Measurements from ENCODE around the gene TBR1. TPM values are rescaled to one million over a fixed set of nuclear protein-coding genes. Genes with fewer than 3 reads are reported as not detected.

The TBR1 gene
- total and polyA plus RNA-seq, 2 of the 4 experiments (the other 2 are of a cell fraction) = not detected

DNA sequence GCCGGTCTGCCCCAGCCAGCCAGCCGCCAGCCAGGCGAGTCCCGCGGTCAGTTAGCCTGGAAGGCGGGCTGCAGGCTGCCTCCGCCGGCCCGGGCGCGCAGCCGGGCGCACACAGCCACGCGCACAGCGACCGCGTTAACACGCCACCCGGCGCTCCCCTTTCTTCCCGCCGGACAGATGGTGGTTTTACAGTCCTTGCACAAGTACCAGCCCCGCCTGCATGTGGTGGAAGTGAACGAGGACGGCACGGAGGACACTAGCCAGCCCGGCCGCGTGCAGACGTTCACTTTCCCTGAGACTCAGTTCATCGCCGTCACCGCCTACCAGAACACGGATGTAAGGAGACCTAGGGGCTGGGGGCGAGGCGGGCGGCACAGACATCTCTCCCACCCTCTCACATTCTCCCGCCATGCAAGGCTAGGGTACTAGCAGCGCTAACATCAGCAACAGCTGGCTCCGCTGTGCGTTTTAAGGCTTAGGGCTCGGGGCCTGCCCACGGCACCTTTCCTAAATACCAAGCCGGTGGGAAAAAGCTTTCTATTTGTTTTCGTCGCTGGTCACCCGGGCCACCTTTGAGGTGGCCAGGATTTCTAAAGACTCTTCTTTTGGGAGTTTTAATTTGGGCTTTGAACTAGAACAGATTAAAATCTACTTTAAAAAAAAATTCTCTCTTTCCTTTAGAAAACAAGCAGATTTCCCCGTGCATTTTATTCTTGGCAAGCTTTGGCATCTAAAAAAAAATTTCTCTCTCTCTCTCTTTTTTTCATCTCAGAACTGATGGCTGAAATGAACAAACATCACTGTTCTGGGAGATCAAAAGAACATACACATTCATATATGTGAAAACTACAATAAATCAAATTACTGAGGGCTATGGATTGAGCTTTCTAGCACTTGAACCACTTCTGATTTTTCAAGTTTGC, 2.9 kb downstream of the TBR1 start:
- Histone ChIP-seq H3K56ac (ENCODE audit: extremely low read depth, insufficient read depth, low read length) (no peak overlapping the region), H3K9me3 (ENCODE audit: control insufficient read depth, insufficient read depth, low read length) (peaks cover 16% of the 10 kb centered on the region), H3K23ac (ENCODE audit: low read depth, low read length) (no peak overlapping the region), H2AK5ac (ENCODE audit: low read depth, low read length) (no peak overlapping the region), H3K4me3 (ENCODE audit: insufficient read depth, low read depth, low read length) (peak overlapping the region; percentile 40), H3K9me1 (ENCODE audit: insufficient read depth, low read length) (no peaks in the 10 kb centered on the region; the same call in 1 of the 2 replicates), H2BK15ac (ENCODE audit: low read depth, low read length) (no peak overlapping the region), H3K4me2 (ENCODE audit: low read depth, low read length) (peak overlapping the region; percentile 83), H3K79me1 (ENCODE audit: low read depth in 1 of 2, low read length in 2 of 2) (no peaks in the 10 kb centered on the region), H3K9ac (ENCODE audit: low read depth, low read length) (no peak overlapping the region), H3K36me3 (ENCODE audit: control insufficient read depth, insufficient read depth, low read length) (no peaks in the 10 kb centered on the region), H2AK9ac (replicated peaks; ENCODE audit: low read depth, low read length, poor library complexity) (no peak overlapping the region), H2BK120ac (ENCODE audit: low read depth, low read length) (no peak overlapping the region), H2AFZ (replicated peaks; ENCODE audit: low read length, poor library complexity) (peak overlapping the region; percentile 63), H4K8ac (ENCODE audit: low read depth in 2 of 2, low read length in 2 of 2) (no peak overlapping the region), H3K4ac (ENCODE audit: low read depth, low read length) (no peak overlapping the region), H3K4me1 (ENCODE audit: control insufficient read depth, insufficient read depth, low read length) (peaks cover 4% of the 10 kb centered on the region), H3K27ac (ENCODE audit: insufficient read depth, low read length) (no peak overlapping the region), H2BK20ac (ENCODE audit: low read depth, low read length) (no peak overlapping the region), H4K91ac (ENCODE audit: insufficient read depth, low read depth, low read length) (no peak overlapping the region), H3K27me3 (ENCODE audit: control insufficient read depth, insufficient read depth, low read length) (peaks cover 87% of the 10 kb centered on the region), H2BK5ac (ENCODE audit: low read depth, low read length, poor library complexity, severe bottlenecking) (no peak overlapping the region), H3K18ac (ENCODE audit: low read depth, low read length) (no peak overlapping the region), H3K14ac (replicated peaks; ENCODE audit: low read depth, low read length) (no peak overlapping the region), H4K20me1 (ENCODE audit: insufficient read depth, low read length) (peaks cover 8% of the 10 kb centered on the region; the same call in 1 of the 2 replicates), H4K5ac (ENCODE audit: low read depth, low read length) (no peak overlapping the region)
- 5% methylated on average over 15 of the region's 49 CpGs; no CpG with 5 or more reads in 1 of the 2 experiments for WGBS, 2 experiments (ENCODE audit: extremely low coverage in 2 of 2, insufficient read length in 1 of 2)
- intact Hi-C loops (cut with micrococcal nuclease) = no loop called here
- TF ChIP-seq CTCF (conservative IDR thresholded peaks at IDR 0.05; ENCODE audit: low read depth, low read length) (no peak), NFE2L2 (IDR thresholded peaks at IDR 0.05; ENCODE audit: low read depth, low read length) (no peak)
- in situ Hi-C loops (cut with MboI; ENCODE audit: low sequenced_read_pairs) = no loop called here
- CTCF ChIA-PET = interaction anchor here (1.1 kb wide), 1 partner anchor 15 kb away, joined by 9 read pairs; no protein-coding TSS in a partner anchor
- ATAC-seq (ENCODE audit: low read depth) (peak; percentile 28), DNase-seq (peak; percentile 10)
- dilution Hi-C loops (cut with HindIII; ENCODE audit: low sequenced_read_pairs, unreplicated experiment) = no loop called here
- no TSS peak for BruUV-seq (replicated peaks)
- POLR2A ChIA-PET (ENCODE audit: unreplicated experiment) = no interaction called here
